ENCODE data around the gene LAPTM5. TPM values are rescaled to one million over a fixed set of nuclear protein-coding genes. Genes with fewer than 3 reads are reported as not detected.

Gene LAPTM5
- total and polyA plus RNA-seq, 2 of the 8 experiments (the other 6 are each of a cell fraction or from before 2014, with no cell fraction given): 0.37 to 1.4 TPM

DNA sequence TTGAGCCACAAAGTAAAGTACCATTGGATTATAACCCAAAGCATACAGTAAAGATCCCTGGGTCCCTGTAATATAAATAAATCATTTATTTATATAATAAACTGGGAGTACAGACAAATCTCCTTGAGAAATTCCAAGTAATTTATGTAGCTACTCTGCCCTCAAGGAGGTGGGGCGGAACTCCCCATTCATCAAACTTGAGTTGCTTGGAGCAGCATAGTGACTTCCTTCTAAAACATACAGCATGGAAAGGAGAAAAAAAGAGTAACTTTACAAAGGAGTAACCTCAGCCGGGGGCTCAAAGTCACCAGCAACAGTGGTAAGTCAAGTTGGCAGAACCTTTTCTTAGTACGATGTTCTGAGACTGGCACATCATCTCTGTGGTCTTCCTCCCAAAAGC lies 4.5 kb downstream of the LAPTM5 start:
- peaks cover 0 to 13% (median 2%) of the 10 kb centered on the region in 4 experiments; a peak in 5 of 7 replicates for H3K4me1 ChIP-seq (replicated peaks in 1 of 4; ENCODE audit: control insufficient read depth in 3 of 4, insufficient read depth in 4 of 4, low read length in 3 of 4)
- CTCF ChIA-PET (ENCODE audit: partially characterized antibody): interaction anchor here (1.3 to 55.1 kb wide), 3 partner anchors 13 to 167 kb away, joined by 5 to 1640 read pairs (median 1640); partner anchors contain the start of genes LAPTM5 and MATN1
- no peak overlapping the region for H3K14ac ChIP-seq (ENCODE audit: insufficient read length)
- TF ChIP-seq HDAC6 (IDR thresholded peaks at IDR 0.05; ENCODE audit: low read depth, low read length) (no peak), HDAC2 (IDR thresholded peaks at IDR 0.05; ENCODE audit: borderline replicate concordance in 1 of 2, low read depth in 2 of 2, low read length in 2 of 2) (no peak), RFX5 (IDR thresholded peaks at IDR 0.05; ENCODE audit: borderline replicate concordance, low read depth, low read length) (no peak), SIN3A (conservative IDR thresholded peaks at IDR 0.05 in 1 of 2, IDR thresholded peaks at IDR 0.05 in 1 of 2; ENCODE audit: low read depth in 1 of 2, low read length in 2 of 2) (no peak), RXRA (IDR thresholded peaks at IDR 0.05; ENCODE audit: insufficient read depth, low read depth, low read length) (no peak), MAFK (IDR thresholded peaks at IDR 0.05; ENCODE audit: low read depth, low read length) (no peak), ATF3 (IDR thresholded peaks at IDR 0.05; ENCODE audit: insufficient read depth, low read depth, low read length) (no peak), SIX5 (IDR thresholded peaks at IDR 0.05; ENCODE audit: low read depth, low read length) (no peak), FOSL1 (IDR thresholded peaks at IDR 0.05; ENCODE audit: insufficient read depth, low read depth, low read length) (no peak), EZH2 (IDR thresholded peaks at IDR 0.05; ENCODE audit: low read depth, low read length, severe bottlenecking) (no peak)
- TF ChIP-seq, protein P1, sequence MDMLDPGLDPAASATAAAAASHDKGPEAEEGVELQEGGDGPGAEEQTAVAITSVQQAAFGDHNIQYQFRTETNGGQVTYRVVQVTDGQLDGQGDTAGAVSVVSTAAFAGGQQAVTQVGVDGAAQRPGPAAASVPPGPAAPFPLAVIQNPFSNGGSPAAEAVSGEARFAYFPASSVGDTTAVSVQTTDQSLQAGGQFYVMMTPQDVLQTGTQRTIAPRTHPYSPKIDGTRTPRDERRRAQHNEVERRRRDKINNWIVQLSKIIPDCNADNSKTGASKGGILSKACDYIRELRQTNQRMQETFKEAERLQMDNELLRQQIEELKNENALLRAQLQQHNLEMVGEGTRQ (IDR thresholded peaks at IDR 0.05; ENCODE audit: low read length): no peak

More for the DNA sequence above, 4.5 kb downstream of the LAPTM5 start:
- 89% methylated on average over 3 of the region's 3 CpGs; no CpG with 5 or more reads in 1 of the 2 experiments for WGBS, 2 experiments (ENCODE audit: extremely low coverage in 1 of 2, insufficient coverage in 1 of 2, insufficient read length in 1 of 2, insufficient replicate concordance in 2 of 2, low coverage in 1 of 2, low lambda C conversion rate in 2 of 2, missing lambda C conversion rate in 1 of 2)
- H4K91ac ChIP-seq (replicated peaks; ENCODE audit: insufficient read length, low read length): no peak overlapping the region
- no peaks in the 10 kb centered on the region for H3K36me3 ChIP-seq (ENCODE audit: control insufficient read depth in 2 of 4, insufficient read depth in 4 of 4, low read length in 3 of 4)
- H2BK12ac ChIP-seq (ENCODE audit: low read depth, low read length): no peak overlapping the region
- no peak overlapping the region for H2BK5ac ChIP-seq (ENCODE audit: low read depth, low read length)
- no peak overlapping the region for H3K4me3 ChIP-seq (ENCODE audit: extremely low read depth in 1 of 4, insufficient read depth in 2 of 4, low read depth in 3 of 4, low read length in 4 of 4)
- no peak overlapping the region for H3K4me2 ChIP-seq (ENCODE audit: insufficient read depth in 1 of 2, low read depth in 2 of 2, low read length in 2 of 2)
- H4K8ac ChIP-seq (ENCODE audit: extremely low read depth, insufficient read depth, low read length): no peak overlapping the region
- H3K4ac ChIP-seq (replicated peaks; ENCODE audit: insufficient read length, low read depth, low read length): no peak overlapping the region
- DNase-seq (ENCODE audit: low read depth in 1 of 2, low spot score in 2 of 2) (no peak), FAIRE-seq (no peak)
- no peaks in the 10 kb centered on the region for H3K23me2 ChIP-seq (ENCODE audit: low read depth, low read length)
- POLR2A ChIA-PET (ENCODE audit: partially characterized antibody): interaction anchor here (0.7 kb wide), 1 partner anchor 134 kb away, joined by 4 read pairs; no protein-coding TSS in a partner anchor
- no peaks in the 10 kb centered on the region for H3K79me2 ChIP-seq (ENCODE audit: control insufficient read depth in 1 of 2, insufficient read depth in 2 of 2, low read length in 2 of 2)
- H2BK120ac ChIP-seq (replicated peaks; ENCODE audit: low read depth, low read length): no peak overlapping the region
- H3K9ac ChIP-seq (replicated peaks in 1 of 4; ENCODE audit: extremely low read depth in 1 of 4, low read depth in 3 of 4, low read length in 3 of 4): no peak overlapping the region
- H3K27me3 ChIP-seq (replicated peaks in 1 of 4; ENCODE audit: control insufficient read depth in 3 of 4, extremely low read depth in 1 of 4, insufficient read depth in 3 of 4, low read length in 3 of 4): no peaks in the 10 kb centered on the region
- H3K9me3 ChIP-seq (ENCODE audit: insufficient read depth in 2 of 2, low read depth in 1 of 2, low read length in 1 of 2): no peaks in the 10 kb centered on the region
- no peaks in the 10 kb centered on the region for H4K20me1 ChIP-seq (replicated peaks in 1 of 2; ENCODE audit: control insufficient read depth in 1 of 2, insufficient read depth in 2 of 2, low read length in 2 of 2)
- no peak overlapping the region for H4K5ac ChIP-seq (ENCODE audit: insufficient read length, low read depth, low read length)
- no peak overlapping the region for H2BK20ac ChIP-seq (ENCODE audit: low read length)
- no peak overlapping the region for H2AFZ ChIP-seq (ENCODE audit: low read length)
- no peak overlapping the region for H2AK5ac ChIP-seq (ENCODE audit: low read depth, low read length)
- H3K18ac ChIP-seq (ENCODE audit: extremely low read depth, low read length): no peak overlapping the region
- no peak overlapping the region for H3K56ac ChIP-seq (replicated peaks; ENCODE audit: insufficient read length, low read depth, low read length)
- no peak overlapping the region for H3K23ac ChIP-seq (ENCODE audit: insufficient read length)
- no peaks in the 10 kb centered on the region for H3K79me1 ChIP-seq (ENCODE audit: low read depth, low read length)
- no peak overlapping the region for H2BK15ac ChIP-seq (ENCODE audit: low read length)
- no peak overlapping the region for H3K27ac ChIP-seq (ENCODE audit: low read depth, low read length)
